ENCODE data around the gene STKLD1.
A peak's percentile ranks its signal among the peaks of the same experiment; 100 is the strongest.

Gene STKLD1

GRCh38 chr9:133346021-133346785 lies 30.0 kb upstream of the STKLD1 start:
- no peak for DNase-seq

DNA sequence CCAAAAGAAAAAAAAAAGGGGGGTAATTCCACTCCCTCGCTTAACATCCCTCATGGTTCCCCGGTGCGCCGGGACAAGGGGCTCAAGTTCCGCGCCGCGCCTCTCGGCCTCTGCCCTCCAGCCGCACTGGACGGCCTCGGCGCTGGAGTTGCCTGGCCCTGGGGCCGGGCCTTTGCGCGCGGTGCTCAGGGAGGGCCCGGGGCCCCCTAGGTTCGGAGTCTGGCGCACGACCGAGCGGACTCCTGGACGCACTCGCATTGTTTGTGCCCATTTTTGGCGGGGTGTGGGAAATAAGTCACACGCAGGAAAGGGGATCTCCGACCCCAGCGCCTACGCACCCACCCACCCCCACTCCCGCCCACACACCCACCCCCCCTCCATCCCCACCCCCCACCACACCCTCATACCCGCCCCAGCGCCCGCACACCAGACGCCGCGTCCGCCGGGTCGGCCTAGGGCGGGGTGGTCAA lies 28.6 kb upstream of the STKLD1 start:
- DNase-seq = peak; percentile 57

DNA sequence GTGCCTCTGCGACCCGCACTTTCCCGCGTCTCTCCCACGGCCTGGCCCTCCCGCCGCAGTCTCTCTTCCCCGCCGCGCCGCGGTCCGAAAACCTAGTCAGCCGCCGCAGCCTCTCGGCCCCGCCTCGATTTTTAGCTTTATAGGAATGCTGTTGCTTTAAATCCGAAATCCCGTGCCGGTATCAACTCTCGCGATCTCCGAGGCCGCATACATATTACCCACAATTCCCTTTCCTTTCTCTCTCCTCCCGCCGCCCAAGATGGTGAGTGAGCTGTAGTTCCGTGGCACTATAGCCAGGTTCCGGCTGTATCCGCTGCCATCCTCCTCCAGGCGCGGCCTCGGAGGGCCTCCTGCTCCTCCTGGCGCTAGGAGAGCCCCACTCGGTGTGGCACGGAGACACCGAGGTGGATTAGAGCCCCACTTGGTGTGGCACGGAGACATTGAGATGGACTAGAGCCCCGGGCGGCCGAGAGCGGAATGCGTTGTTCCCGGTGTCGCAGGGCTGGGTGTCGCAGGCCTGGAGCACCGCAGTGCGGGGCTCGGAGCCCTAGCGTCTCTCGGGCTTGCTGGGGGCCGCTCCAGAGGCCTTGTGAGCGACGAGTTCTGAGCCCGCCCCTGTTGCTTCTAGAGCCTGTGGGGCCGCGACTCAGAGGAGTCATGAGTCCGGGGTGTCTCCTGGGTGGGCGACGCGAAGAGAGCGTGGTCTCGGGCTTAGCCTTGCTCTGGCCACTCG lies 28.0 kb upstream of the STKLD1 start, which contains the start of the genes MED22 and RPL7A:
MED22 (minus strand) TSS at position 147 of the 733 bp plus-strand sequence. CDS start 1,469 bp downstream, outside the sequence.
RPL7A (plus strand) TSS at position 234 of the 733 bp plus-strand sequence; CDS start at position 260, 26 bp downstream.
- DNase-seq = peak; percentile 94

- no peak for DNase-seq
Observed at GRCh38 chr9:133348718-133349573, 27.2 kb upstream of the STKLD1 start.

GRCh38 chr9:133349965-133350616 lies 26.1 kb upstream of the STKLD1 start:
- peak; percentile 52 for DNase-seq

- no peak for DNase-seq
Observed at GRCh38 chr9:133351526-133351907, 24.6 kb upstream of the STKLD1 start.

- peak; percentile 68 for DNase-seq
Observed at GRCh38 chr9:133351908-133352634, 24.1 kb upstream of the STKLD1 start.

- DNase-seq = no peak
Observed at GRCh38 chr9:133352635-133353340, 23.4 kb upstream of the STKLD1 start.

DNA sequence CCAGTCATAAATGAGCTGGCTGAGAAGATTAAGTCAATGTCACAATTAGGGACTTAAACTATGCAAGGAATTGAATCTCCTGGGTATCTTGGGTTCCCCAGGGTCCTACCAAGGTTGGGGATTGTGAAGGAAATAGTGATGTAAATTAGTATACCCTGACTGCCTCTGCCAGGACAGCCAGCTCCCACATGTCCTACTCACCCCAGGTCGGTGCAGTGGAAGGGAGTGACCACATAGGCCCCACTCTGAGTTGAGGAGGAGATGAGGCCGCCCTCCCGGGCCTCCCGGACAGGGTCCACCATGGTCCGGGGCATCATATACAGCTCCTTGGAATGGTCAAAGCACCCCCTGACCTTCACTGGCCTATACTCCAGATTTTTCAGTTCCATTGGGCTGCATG lies 22.6 kb upstream of the STKLD1 start:
- no peak for DNase-seq

DNA sequence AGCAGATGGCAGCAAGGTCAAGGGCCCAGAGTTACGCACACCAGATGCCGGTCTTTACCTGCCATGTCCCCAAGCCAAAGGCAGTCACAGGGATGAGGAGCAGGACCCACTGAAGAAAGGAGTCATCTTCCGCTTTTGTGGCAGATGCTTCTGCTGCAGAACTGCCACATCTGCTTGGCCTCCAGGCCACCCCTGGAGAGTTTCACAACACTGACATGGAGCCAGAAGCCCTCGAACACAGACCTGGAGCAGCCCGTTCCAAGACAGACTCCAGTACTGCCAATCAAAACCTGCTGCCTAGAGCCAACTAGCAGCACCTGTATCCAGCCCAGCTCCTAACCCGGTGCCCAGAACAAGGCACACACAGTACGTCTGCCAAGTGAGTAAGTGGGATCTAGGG lies 21.4 kb upstream of the STKLD1 start:
- DNase-seq = no peak

GRCh38 chr9:133355881-133356357 lies 20.2 kb upstream of the STKLD1 start:
- no peak for DNase-seq

DNA sequence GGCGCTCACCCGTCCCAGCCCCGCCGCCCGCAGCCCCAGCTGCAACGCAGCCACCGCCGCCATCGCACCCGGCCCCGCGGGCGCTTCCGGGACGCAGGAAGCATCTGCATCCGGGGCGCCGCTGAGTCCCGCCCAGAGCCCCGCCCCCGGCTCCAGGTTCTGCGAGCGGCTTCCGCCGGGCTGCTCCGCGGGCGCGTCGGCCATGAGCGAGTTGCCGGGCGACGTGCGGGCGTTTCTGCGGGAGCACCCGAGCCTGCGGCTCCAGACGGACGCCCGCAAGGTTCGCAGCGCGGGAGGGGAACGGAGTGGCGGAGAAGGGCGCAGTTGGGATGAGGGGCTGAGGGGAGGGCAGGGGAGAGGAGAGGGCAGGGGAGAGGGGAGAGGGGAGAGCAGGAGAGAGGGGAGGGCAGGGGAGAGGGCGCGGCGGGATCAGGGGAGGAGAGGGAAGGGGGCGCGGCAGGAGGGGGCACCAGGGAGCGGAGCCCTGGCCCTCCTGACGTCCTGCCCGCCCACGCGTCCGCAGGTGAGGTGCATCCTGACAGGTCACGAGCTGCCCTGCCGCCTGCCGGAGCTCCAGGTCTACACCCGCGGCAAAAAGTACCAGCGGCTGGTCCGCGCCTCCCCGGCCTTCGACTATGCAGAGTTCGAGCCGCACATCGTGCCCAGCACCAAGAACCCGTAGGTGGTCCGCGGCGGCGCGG lies 19.6 kb upstream of the STKLD1 start, which contains the start of the genes SURF1 and SURF2:
SURF1 (minus strand) TSS at position 97 of the 701 bp plus-strand sequence; CDS start at position 63, 34 bp downstream.
SURF2 (plus strand) TSS at position 160 of the 701 bp plus-strand sequence; CDS start at position 203, 43 bp downstream.
- DNase-seq = peak; percentile 96

DNA sequence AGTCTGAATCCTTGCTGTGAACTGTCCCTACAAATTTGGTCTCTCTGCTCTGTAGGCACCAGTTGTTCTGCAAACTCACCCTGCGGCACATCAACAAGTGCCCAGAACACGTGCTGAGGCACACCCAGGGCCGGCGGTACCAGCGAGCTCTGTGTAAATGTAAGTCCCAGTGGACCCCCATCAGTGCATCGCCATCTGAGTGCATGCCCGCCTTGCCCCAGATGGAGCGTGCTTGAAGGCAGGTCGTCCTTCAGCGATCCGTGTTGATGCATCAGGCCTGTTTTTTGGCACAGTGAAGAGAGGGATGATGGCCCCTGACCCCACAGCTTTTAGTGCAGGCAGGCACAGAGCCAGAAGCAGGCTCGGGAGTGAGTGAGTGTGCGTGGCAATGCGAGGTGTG lies 18.5 kb upstream of the STKLD1 start:
- DNase-seq = no peak

DNA sequence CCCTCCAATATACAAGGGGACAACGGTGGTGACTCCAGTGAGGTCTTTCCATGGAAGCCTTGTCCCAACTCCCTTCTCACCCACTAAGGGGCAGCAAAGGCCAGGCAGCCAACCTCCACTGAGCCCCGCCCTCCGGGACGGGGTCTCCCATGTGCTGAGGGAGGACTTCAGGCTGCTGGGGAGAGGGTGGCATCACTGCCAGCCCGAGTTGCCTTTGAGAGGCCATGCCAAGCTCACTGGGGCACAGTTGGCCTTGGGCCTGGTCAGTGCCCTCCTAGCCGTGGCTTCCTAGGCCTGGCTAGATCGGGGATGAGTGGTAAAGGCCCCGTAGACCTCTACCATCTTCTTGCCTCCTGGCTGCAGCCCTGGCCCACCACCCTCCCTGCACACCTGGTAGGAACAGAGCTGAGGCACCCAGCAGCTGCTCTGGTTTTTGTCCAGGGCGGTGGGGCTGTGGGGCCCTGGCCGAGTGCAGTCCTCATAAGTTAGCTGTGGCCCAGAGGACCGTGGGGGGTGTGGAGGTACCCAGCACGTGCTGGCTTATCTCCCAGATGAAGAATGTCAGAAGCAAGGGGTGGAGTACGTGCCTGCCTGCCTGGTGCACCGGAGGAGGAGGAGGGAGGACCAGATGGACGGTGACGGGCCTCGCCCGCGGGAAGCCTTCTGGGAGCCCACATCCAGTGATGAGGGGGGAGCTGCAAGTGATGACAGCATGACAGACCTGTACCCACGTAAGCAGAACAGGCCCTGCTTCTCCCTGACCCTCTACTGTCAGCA lies 16.6 kb upstream of the STKLD1 start:
- DNase-seq = no peak

- DNase-seq = no peak
Observed at GRCh38 chr9:133360400-133361393, 15.5 kb upstream of the STKLD1 start.

DNA sequence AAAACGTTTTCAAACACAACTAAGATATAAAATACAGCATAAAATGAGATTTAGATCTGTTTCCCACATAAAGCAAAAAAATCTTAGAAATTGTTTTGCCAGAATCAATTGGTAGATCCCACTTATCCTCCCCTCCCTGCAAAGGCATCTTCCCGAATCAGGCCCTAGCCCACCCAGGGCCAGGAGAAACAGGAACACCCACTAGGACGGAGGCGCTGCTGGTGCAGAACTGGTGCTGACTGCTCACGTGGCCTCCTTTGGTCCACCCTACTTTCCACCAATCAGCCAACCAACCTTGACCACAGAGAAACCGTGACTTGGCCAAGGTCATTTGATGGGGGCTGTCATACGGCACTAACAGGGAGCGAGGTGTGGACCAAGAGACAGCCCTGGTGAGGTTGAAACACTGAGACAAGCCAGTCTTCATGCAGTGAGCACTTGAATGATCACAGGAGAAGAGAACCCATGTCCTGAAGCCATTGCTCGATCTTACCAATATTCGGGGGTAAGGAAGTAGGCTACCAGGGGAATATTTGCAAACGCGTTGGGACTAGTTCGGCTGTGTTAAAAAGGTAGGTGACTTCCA lies 14.6 kb upstream of the STKLD1 start:
- DNase-seq = no peak

GRCh38 chr9:133362359-133363044 lies 13.7 kb upstream of the STKLD1 start:
- DNase-seq = no peak
